ENCODE measurements around the gene GNPAT. TPM values are rescaled to one million over a fixed set of nuclear protein-coding genes. Genes with fewer than 3 reads are reported as not detected.

Gene GNPAT
- total RNA-seq, 1 experiment from 2014 or later, result 32.8 TPM

DNA sequence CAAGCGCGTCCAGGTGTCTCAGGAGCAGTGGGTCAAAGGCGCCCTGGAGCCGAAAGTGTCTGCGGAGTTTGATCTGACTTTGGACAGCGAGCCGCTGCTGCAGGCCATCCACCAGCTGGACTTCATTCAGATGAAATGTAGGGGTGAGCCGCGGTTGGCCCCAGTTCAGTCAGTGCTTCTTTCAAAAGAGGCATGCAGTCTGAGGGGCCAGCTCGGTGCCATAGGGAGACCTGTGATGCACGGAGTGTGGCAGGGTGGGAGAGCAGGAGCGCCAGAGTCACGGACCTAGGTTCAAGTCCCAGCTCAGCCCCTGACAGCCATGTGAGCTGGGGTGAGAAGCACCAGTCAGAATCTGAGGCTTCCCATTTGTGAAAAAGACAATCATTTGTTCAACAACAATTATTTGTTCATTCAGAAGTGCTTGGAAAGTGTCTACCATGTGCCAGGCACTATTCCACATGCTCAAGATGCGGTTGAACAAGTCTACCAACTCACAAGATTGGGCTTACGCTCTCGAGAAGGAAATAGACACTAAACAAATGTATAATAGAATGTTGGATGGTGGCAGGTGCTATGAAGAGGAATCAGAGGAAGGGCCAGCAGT is 39.5 kb upstream of the GNPAT start (continued):
- no peak for TF ChIP-seq ZNF423 (CRISPR knock-in tag; IDR thresholded peaks at IDR 0.05)

DNA sequence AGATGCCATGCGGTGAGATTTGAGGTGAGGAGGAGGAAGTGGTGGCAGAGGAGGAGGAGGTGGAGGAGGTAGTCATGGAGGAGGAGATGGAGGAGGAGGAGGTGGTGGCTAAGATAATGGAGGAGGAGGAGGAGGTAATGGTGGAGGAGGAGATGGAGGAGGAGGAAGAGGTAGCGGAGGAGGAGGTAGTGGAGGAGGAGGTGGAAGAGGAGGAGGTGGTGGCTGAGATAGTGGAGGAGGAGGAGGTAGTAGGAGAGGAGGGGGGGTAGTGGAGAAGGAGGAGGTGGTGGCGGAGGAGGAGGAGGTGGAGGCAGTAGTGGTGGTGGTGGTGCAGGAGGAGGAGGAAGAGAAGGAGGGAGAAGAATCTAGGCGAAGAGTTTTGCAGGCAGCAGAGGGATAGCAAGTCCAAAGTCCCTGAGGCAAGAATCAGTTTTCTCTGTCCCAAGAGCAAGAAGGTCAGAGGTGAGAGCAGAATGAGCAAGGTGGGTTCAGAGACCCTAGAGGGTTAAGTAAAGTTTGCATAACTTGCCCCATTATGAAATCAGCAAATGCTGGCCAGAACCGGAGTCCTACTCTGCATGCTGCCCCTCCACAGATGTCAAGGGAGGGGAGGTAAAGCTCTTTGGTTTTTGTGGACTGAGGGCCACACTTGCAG is 38.9 kb upstream of the GNPAT start:
- CTCF ChIA-PET, result interaction anchor here (1.4 kb wide), 1 partner anchor 9 kb away, joined by 5 read pairs; no protein-coding TSS in a partner anchor
- peaks cover 84% of the 10 kb centered on the region for H3K27me3 Mint-ChIP-seq (ENCODE audit: low read depth)

GRCh38 chr1:231203259-231204057 is 37.6 kb upstream of the GNPAT start:
- ChIA-PET CTCF (no interaction called here), POLR2A (no interaction called here)
- DNase-seq (ENCODE audit: low spot score), result no peak
- Mint-ChIP-seq H3K9me3 (no peaks in the 10 kb centered on the region), H3K4me3 (no peak overlapping the region), H3K27ac (no peak overlapping the region), H3K4me1 (no peaks in the 10 kb centered on the region), H3K27me3 (ENCODE audit: low read depth) (peaks cover 88% of the 10 kb centered on the region), H3K36me3 (no peaks in the 10 kb centered on the region)
- no peak for ATAC-seq
- no peak for TF ChIP-seq ZBTB43 (CRISPR knock-in tag; IDR thresholded peaks at IDR 0.05)

More for the DNA sequence above, 38.9 kb upstream of the GNPAT start:
- ATAC-seq (no peak), DNase-seq (ENCODE audit: low spot score) (no peak)
- no peaks in the 10 kb centered on the region for H3K4me1 Mint-ChIP-seq
- no peaks in the 10 kb centered on the region for H3K9me3 Mint-ChIP-seq
- no peak overlapping the region for H3K4me3 Mint-ChIP-seq
- POLR2A ChIA-PET, result no interaction called here
- H3K27ac Mint-ChIP-seq, result no peak overlapping the region
- H3K36me3 Mint-ChIP-seq, result no peaks in the 10 kb centered on the region
- 0 out of 2 replicates have a peak, but pooled peaks have one; percentile 24 for TF ChIP-seq GABPB1 (CRISPR knock-in tag; IDR thresholded peaks at IDR 0.05)
- TF ChIP-seq ZNF281 (CRISPR knock-in tag; IDR thresholded peaks at IDR 0.05), result no peak

GRCh38 chr1:231206856-231207255 is 34.2 kb upstream of the GNPAT start:
- H3K36me3 Mint-ChIP-seq, result no peaks in the 10 kb centered on the region
- ATAC-seq (no peak), DNase-seq (ENCODE audit: low spot score) (no peak)
- CTCF ChIA-PET, result interaction anchor here (0.8 to 1.2 kb wide), 3 partner anchors 36 to 190 kb away, joined by 3 to 4 read pairs (median 4); no protein-coding TSS in a partner anchor
- H3K4me3 Mint-ChIP-seq, result no peak overlapping the region
- H3K27ac Mint-ChIP-seq, result no peak overlapping the region
- H3K27me3 Mint-ChIP-seq (ENCODE audit: low read depth), result peaks cover 89% of the 10 kb centered on the region
- POLR2A ChIA-PET, result no interaction called here
- H3K9me3 Mint-ChIP-seq, result no peaks in the 10 kb centered on the region
- H3K4me1 Mint-ChIP-seq, result peaks cover 4% of the 10 kb centered on the region
- TF ChIP-seq ZBTB43 (CRISPR knock-in tag; IDR thresholded peaks at IDR 0.05) (no peak), RELA (CRISPR knock-in tag; IDR thresholded peaks at IDR 0.05; ENCODE audit: borderline replicate concordance) (no peak), CBFB (CRISPR knock-in tag; IDR thresholded peaks at IDR 0.05; ENCODE audit: low read depth) (no peak), E2F1 (CRISPR knock-in tag; IDR thresholded peaks at IDR 0.05) (no peak), GABPB1 (CRISPR knock-in tag; IDR thresholded peaks at IDR 0.05) (no peak), CREM (CRISPR knock-in tag; IDR thresholded peaks at IDR 0.05) (no peak)
- TF ChIP-seq, protein P1, sequence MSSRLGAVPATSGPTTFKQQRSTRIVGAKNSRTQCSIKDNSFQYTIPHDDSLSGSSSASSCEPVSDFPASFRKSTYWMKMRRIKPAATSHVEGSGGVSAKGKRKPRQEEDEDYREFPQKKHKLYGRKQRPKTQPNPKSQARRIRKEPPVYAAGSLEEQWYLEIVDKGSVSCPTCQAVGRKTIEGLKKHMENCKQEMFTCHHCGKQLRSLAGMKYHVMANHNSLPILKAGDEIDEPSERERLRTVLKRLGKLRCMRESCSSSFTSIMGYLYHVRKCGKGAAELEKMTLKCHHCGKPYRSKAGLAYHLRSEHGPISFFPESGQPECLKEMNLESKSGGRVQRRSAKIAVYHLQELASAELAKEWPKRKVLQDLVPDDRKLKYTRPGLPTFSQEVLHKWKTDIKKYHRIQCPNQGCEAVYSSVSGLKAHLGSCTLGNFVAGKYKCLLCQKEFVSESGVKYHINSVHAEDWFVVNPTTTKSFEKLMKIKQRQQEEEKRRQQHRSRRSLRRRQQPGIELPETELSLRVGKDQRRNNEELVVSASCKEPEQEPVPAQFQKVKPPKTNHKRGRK (CRISPR knock-in tag; IDR thresholded peaks at IDR 0.05; ENCODE audit: borderline replicate concordance), result no peak
- TF ChIP-seq, protein P2, sequence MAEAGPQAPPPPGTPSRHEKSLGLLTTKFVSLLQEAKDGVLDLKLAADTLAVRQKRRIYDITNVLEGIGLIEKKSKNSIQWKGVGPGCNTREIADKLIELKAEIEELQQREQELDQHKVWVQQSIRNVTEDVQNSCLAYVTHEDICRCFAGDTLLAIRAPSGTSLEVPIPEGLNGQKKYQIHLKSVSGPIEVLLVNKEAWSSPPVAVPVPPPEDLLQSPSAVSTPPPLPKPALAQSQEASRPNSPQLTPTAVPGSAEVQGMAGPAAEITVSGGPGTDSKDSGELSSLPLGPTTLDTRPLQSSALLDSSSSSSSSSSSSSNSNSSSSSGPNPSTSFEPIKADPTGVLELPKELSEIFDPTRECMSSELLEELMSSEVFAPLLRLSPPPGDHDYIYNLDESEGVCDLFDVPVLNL (CRISPR knock-in tag; IDR thresholded peaks at IDR 0.05; ENCODE audit: borderline replicate concordance, low read depth), result no peak
- TF ChIP-seq, protein P3, sequence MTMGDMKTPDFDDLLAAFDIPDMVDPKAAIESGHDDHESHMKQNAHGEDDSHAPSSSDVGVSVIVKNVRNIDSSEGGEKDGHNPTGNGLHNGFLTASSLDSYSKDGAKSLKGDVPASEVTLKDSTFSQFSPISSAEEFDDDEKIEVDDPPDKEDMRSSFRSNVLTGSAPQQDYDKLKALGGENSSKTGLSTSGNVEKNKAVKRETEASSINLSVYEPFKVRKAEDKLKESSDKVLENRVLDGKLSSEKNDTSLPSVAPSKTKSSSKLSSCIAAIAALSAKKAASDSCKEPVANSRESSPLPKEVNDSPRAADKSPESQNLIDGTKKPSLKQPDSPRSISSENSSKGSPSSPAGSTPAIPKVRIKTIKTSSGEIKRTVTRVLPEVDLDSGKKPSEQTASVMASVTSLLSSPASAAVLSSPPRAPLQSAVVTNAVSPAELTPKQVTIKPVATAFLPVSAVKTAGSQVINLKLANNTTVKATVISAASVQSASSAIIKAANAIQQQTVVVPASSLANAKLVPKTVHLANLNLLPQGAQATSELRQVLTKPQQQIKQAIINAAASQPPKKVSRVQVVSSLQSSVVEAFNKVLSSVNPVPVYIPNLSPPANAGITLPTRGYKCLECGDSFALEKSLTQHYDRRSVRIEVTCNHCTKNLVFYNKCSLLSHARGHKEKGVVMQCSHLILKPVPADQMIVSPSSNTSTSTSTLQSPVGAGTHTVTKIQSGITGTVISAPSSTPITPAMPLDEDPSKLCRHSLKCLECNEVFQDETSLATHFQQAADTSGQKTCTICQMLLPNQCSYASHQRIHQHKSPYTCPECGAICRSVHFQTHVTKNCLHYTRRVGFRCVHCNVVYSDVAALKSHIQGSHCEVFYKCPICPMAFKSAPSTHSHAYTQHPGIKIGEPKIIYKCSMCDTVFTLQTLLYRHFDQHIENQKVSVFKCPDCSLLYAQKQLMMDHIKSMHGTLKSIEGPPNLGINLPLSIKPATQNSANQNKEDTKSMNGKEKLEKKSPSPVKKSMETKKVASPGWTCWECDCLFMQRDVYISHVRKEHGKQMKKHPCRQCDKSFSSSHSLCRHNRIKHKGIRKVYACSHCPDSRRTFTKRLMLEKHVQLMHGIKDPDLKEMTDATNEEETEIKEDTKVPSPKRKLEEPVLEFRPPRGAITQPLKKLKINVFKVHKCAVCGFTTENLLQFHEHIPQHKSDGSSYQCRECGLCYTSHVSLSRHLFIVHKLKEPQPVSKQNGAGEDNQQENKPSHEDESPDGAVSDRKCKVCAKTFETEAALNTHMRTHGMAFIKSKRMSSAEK (CRISPR knock-in tag; IDR thresholded peaks at IDR 0.05; ENCODE audit: borderline replicate concordance), result no peak
